ENCODE results near the gene HTR3A.

The HTR3A gene

GRCh38 chr11:113989916-113990315 lies 15.0 kb downstream of the HTR3A start:
- no peak for TF ChIP-seq CTCF (IDR thresholded peaks at IDR 0.05; ENCODE audit: low read length, missing control alignments)
- DNase-seq (ENCODE audit: low read depth): no peak
- H3K4me3 ChIP-seq (replicated peaks; ENCODE audit: low read depth, low read length): no peak overlapping the region

DNA sequence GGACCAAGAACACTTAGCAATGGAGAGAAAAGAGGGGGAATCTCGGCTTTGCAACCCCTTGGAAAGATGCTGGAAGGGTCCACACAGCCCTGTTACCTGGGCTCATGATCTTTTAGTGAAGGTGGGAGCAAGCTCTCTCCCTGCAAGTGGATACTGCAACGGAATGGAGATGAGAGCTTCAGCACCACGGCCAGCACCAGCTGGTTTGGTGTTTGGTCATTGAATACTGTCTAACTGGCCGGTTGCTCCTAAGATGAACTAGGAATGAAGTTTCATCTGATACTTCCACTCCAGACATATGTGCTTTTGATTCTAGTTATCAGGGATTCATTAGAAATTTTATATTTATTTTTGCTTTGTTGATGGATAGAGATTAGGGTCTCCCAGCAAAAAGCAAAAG lies 16.3 kb downstream of the HTR3A start:
- no peak for TF ChIP-seq CTCF (IDR thresholded peaks at IDR 0.05; ENCODE audit: low read length, missing control alignments)
- peak; percentile 65 for DNase-seq (ENCODE audit: low read depth)
- H3K4me3 ChIP-seq (replicated peaks; ENCODE audit: low read depth, low read length): no peak overlapping the region

DNA sequence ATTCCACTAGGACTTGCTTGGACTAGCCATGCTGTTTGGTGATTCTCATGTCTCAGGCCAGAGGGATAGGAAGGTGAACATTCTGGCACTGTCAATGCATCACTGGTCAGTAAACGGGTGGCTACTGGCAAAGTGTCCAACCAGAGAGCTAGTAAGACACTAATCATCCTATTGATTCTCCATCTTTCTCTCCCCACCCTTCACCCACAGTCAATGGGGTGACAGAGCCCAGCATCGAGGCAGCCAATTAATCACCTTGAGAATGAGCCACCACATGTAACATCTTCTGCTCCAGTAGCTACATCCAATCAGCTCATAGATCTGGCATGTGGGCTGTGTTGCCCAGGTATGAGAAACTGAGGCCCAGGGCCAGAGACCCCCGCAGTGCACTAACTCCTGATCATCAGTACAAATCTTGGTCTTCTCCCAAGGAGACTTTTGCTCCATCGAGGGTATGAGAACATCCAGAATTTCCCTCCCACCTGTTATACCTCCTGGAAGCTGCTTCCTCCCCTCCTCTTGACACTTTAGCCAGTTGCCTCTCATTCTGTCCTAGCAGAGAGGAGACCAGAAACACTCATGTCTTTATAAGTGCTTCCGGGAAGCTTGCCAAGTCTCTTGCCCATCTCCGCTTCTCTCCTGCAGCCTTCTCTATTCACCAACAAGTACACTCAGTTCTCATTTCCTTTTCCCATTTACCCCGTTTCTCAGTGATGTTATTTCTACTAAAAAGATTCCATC lies 17.0 kb downstream of the HTR3A start:
- no peak overlapping the region for H3K4me3 ChIP-seq (replicated peaks; ENCODE audit: low read depth, low read length)
- DNase-seq (ENCODE audit: low read depth): peak; percentile 21
- no peak for TF ChIP-seq CTCF (IDR thresholded peaks at IDR 0.05; ENCODE audit: low read length, missing control alignments)

DNA sequence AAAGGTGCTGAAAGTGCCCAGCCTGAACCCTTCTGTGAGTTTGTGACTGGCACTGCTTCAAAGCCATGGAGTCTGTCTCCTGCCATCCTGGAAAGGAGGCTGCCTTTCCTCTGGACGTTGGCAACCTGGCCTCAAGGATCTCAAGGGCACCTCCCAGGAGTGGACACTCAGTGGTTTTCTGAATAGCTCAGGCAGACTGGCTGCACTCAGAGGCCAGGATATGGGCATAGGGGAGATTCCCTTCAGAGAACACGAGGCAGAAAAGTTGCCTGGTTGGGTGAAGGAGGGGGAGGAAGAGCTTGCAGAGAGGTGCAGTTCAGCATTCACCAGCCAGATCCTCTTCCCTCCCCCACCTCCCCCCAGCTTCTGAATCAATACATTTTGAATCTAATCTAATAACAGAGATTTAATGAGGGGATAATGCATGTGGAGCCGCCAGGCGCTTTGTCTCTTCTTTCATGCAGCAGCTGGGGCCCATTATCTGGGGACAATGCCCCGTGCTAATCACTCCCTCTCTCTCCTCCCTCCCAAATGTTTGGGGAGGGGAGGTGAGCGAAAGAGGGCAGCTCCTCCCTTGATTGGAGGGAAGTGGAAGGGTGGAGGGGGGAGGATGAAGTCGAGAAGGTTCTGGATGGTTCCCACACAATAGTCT lies 17.7 kb downstream of the HTR3A start:
- no peak overlapping the region for H3K4me3 ChIP-seq (replicated peaks; ENCODE audit: low read depth, low read length)
- no peak for DNase-seq (ENCODE audit: low read depth)
- no peak for TF ChIP-seq CTCF (IDR thresholded peaks at IDR 0.05; ENCODE audit: low read length, missing control alignments)

DNA sequence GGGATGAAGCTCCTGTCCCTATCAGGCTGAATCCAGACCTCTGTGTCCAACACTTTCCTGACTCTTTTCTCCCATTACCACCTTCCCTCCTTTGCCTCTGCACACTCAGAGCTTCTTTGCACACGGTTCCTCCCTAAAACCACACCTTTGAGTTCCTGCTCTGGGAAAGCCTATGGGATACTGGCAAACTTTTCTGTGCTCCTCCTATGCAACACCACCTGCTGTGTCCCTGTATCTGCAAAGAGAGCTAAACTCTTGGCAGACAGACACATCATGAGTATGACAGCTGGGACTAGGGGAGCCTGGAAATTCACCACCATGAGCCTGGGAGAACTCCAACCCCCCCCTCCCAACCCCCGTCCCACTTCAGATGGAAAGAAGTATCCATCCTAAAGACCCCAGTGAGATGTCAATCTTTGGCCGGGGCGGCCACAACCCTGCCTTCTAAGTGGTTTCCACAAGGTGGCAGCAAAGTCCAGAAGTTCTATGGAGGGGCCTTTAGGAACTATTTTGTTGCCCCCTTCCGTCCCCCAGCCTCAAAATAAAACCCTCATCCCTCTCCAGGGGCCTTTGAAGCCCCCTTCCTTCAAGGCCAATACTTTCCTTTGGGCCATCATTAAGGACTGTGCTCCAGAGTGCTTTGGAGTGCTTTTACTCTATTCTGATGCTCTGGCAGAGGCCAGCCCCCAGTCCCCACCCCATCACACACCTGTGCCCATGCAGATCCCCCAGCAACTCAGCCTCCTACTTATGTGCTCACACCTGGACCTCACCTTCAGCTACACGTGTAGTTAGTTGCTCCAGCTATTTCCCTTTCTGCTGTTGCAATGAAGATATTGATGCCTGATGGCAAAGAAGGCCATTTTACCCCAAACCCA lies 19.4 kb downstream of the HTR3A start:
- TF ChIP-seq CTCF (IDR thresholded peaks at IDR 0.05; ENCODE audit: low read length, missing control alignments): peak; percentile 74
- peak; percentile 23 for DNase-seq (ENCODE audit: low read depth)
- no peak overlapping the region for H3K4me3 ChIP-seq (replicated peaks; ENCODE audit: low read depth, low read length)

- no peak for DNase-seq (ENCODE audit: low read depth)
- no peak for TF ChIP-seq CTCF (IDR thresholded peaks at IDR 0.05; ENCODE audit: low read length, missing control alignments)
- H3K4me3 ChIP-seq (replicated peaks; ENCODE audit: low read depth, low read length): no peak overlapping the region
Measured at GRCh38 chr11:113997473-113997872, 22.6 kb downstream of the HTR3A start.

Measured in fibroblast of pulmonary artery (primary cell).